H1 (cell line): ENCODE data around the gene GINS2. TPM values are rescaled to one million over a fixed set of nuclear protein-coding genes. Genes with fewer than 3 reads are reported as not detected.

Experiments used
- CTCF ChIA-PET: fragments of 300-600 bp; sonication (Branson Sonifier 250); formaldehyde crosslinking; loops from one replicate; lab custom pipeline; 2021; ENCODE audit not compliant: partially characterized antibody; lab: Charles Lee
- POLR2A ChIA-PET: fragments of 300-600 bp; sonication (Branson Sonifier 250); formaldehyde crosslinking; loops from one replicate; lab custom pipeline; 2021; ENCODE audit warnings: inconsistent platforms; ENCODE audit not compliant: partially characterized antibody; lab: Charles Lee
- DNase-seq, 2 experiments: peaks; one replicate each; pipeline versions ENCODE4 v3.0.0 to v3.0.0-alpha.2; 2010 to 2022; ENCODE audit warnings: low spot score in 2 of 2, low read depth in 1 of 2, mixed read lengths in 1 of 2
- FAIRE-seq: peaks from 2 replicates; lab custom pipeline; 2011; peaks lifted over from hg19 to GRCh38; lab: Jason Lieb, UNC
- H2AFZ ChIP-seq: 2 replicates; pipeline ENCODE4 v1.8.1; 2012; ENCODE audit warnings: low read length, inconsistent platforms
- H2AK5ac ChIP-seq: 2 replicates; pipeline ENCODE4 v1.6.1; 2013; ENCODE audit warnings: low read depth, low read length
- H2BK120ac ChIP-seq: replicated peaks from 2 replicates; pipeline ENCODE3; 2013; ENCODE audit warnings: low read depth, low read length, inconsistent platforms
- H2BK12ac ChIP-seq: 2 replicates; pipeline ENCODE4 v1.6.1; 2013; ENCODE audit warnings: low read depth, low read length
- H2BK15ac ChIP-seq: 2 replicates; pipeline ENCODE4 v1.6.1; 2013; ENCODE audit warnings: low read length
- H2BK20ac ChIP-seq: 2 replicates; pipeline ENCODE4 v1.6.1; 2013; ENCODE audit warnings: low read length
- H2BK5ac ChIP-seq: 2 replicates; pipeline ENCODE4 v1.6.1; 2013; ENCODE audit warnings: low read depth, low read length
- H3K14ac ChIP-seq: 2 replicates; pipeline ENCODE4 v1.6.1; 2013; ENCODE audit warnings: inconsistent platforms; ENCODE audit not compliant: insufficient read length
- H3K18ac ChIP-seq: 2 replicates; pipeline ENCODE4 v1.6.1; 2013; ENCODE audit warnings: low read length; ENCODE audit errors: extremely low read depth
- H3K23ac ChIP-seq: 2 replicates; pipeline ENCODE4 v1.6.1; 2013; ENCODE audit warnings: inconsistent platforms; ENCODE audit not compliant: insufficient read length
- H3K23me2 ChIP-seq: 2 replicates; pipeline ENCODE4 v1.6.1; 2013; ENCODE audit warnings: low read depth, low read length
- H3K27ac ChIP-seq: 2 replicates; pipeline ENCODE4 v1.6.1; 2011; ENCODE audit warnings: low read depth, low read length, inconsistent platforms
- H3K27me3 ChIP-seq, 4 experiments: replicated peaks in 1 of 4; 1 replicate in 1 of 4; 2 replicates in 3 of 4; pipeline versions ENCODE4 v1.6.1 to v1.8.1; 2011 to 2013; ENCODE audit warnings: low read length in 3 of 4, mild to moderate bottlenecking in 3 of 4, inconsistent platforms in 2 of 4, mixed read lengths in 2 of 4, moderate library complexity in 1 of 4; ENCODE audit not compliant: control insufficient read depth in 3 of 4, insufficient read depth in 3 of 4; ENCODE audit errors: extremely low read depth in 1 of 4
- H3K36me3 ChIP-seq, 4 experiments: 2 replicates each; pipeline versions ENCODE4 v1.6.1 to v1.8.1; 2011 to 2013; ENCODE audit warnings: mild to moderate bottlenecking in 4 of 4, low read length in 3 of 4, moderate library complexity in 2 of 4, control low read depth in 1 of 4, inconsistent platforms in 1 of 4; ENCODE audit not compliant: insufficient read depth in 4 of 4, control insufficient read depth in 2 of 4
- H3K4ac ChIP-seq: replicated peaks from 2 replicates; pipeline ENCODE3; 2013; ENCODE audit warnings: low read length, low read depth, mixed read lengths, inconsistent platforms; ENCODE audit not compliant: insufficient read length
- H3K4me1 ChIP-seq, 4 experiments: replicated peaks in 1 of 4; 1 replicate in 1 of 4; 2 replicates in 3 of 4; pipeline versions ENCODE4 v1.6.1 to v1.8.1; 2011 to 2013; ENCODE audit warnings: low read length in 3 of 4, inconsistent platforms in 2 of 4, mixed read lengths in 1 of 4; ENCODE audit not compliant: insufficient read depth in 4 of 4, control insufficient read depth in 3 of 4
- H3K4me2 ChIP-seq, 2 experiments: 2 replicates each; pipeline versions ENCODE4 v1.6.1 to v1.8.1; 2011 to 2013; ENCODE audit warnings: low read depth in 2 of 2, low read length in 2 of 2, control low read depth in 1 of 2, inconsistent platforms in 1 of 2, mild to moderate bottlenecking in 1 of 2; ENCODE audit not compliant: insufficient read depth in 1 of 2
- H3K4me3 ChIP-seq, 4 experiments: fragments of 200-600, 300-600 bp in 1 of 4; sonication (generic), shearing (Covaris generic), sonication (Bioruptor Twin) in 1 of 4; 2 replicates each; pipeline versions ENCODE4 v1.5.1 to v1.8.1; 2011 to 2016; ENCODE audit warnings: low read length in 4 of 4, low read depth in 3 of 4, control low read depth in 2 of 4, inconsistent platforms in 2 of 4, mild to moderate bottlenecking in 2 of 4, mixed read lengths in 1 of 4, moderate library complexity in 1 of 4; ENCODE audit not compliant: insufficient read depth in 2 of 4; ENCODE audit errors: extremely low read depth in 1 of 4
- H3K56ac ChIP-seq: replicated peaks from 2 replicates; pipeline ENCODE3; 2013; ENCODE audit warnings: low read depth, mild to moderate bottlenecking, mixed read lengths, low read length, inconsistent platforms; ENCODE audit not compliant: insufficient read length
- H3K79me1 ChIP-seq: 2 replicates; pipeline ENCODE4 v1.6.1; 2013; ENCODE audit warnings: low read depth, low read length, control low read depth
- H3K79me2 ChIP-seq, 2 experiments: 2 replicates each; pipeline versions ENCODE4 v1.6.1 to v1.8.1; 2012 to 2013; ENCODE audit warnings: low read length in 2 of 2, mild to moderate bottlenecking in 2 of 2, inconsistent platforms in 1 of 2; ENCODE audit not compliant: insufficient read depth in 2 of 2, control insufficient read depth in 1 of 2
- H3K9ac ChIP-seq, 4 experiments: replicated peaks in 1 of 4; 1 replicate in 1 of 4; 2 replicates in 3 of 4; pipeline versions ENCODE4 v1.6.1 to v1.8.1; 2011 to 2013; ENCODE audit warnings: low read depth in 3 of 4, low read length in 3 of 4, control low read depth in 2 of 4, mild to moderate bottlenecking in 2 of 4, moderate library complexity in 2 of 4, inconsistent platforms in 1 of 4; ENCODE audit errors: extremely low read depth in 1 of 4
- H3K9me3 ChIP-seq, 2 experiments: 2 replicates each; pipeline versions ENCODE4 v1.6.1 to v1.8.1; 2012 to 2013; ENCODE audit warnings: mild to moderate bottlenecking in 2 of 2, moderate library complexity in 2 of 2, control low read depth in 1 of 2, inconsistent platforms in 1 of 2, low read depth in 1 of 2, low read length in 1 of 2, mixed read lengths in 1 of 2; ENCODE audit not compliant: insufficient read depth in 2 of 2
- H4K20me1 ChIP-seq, 2 experiments: replicated peaks in 1 of 2; 2 replicates each; pipeline versions ENCODE3 to v1.8.1; 2011 to 2013; ENCODE audit warnings: inconsistent platforms in 2 of 2, low read length in 2 of 2, mild to moderate bottlenecking in 1 of 2; ENCODE audit not compliant: insufficient read depth in 2 of 2, control insufficient read depth in 1 of 2
- H4K5ac ChIP-seq: 2 replicates; pipeline ENCODE4 v1.6.1; 2013; ENCODE audit warnings: low read length, low read depth, mixed read lengths, inconsistent platforms; ENCODE audit not compliant: insufficient read length
- H4K8ac ChIP-seq: 2 replicates; pipeline ENCODE4 v1.8.0; 2013; ENCODE audit warnings: mild to moderate bottlenecking, moderate library complexity, low read length, inconsistent platforms; ENCODE audit not compliant: insufficient read depth; ENCODE audit errors: extremely low read depth
- H4K91ac ChIP-seq: replicated peaks from 2 replicates; pipeline ENCODE3; 2013; ENCODE audit warnings: low read length, mixed read lengths, inconsistent platforms; ENCODE audit not compliant: insufficient read length
- ATF2 ChIP-seq: IDR thresholded peaks from 2 replicates; pipeline ENCODE4 v1.6.1; 2012; ENCODE audit warnings: low read length, inconsistent platforms
- SP2 ChIP-seq: IDR thresholded peaks from 2 replicates; pipeline ENCODE4 v1.6.1; 2012; ENCODE audit warnings: mild to moderate bottlenecking, low read length, inconsistent platforms
- WGBS, 2 experiments: shearing (Covaris generic) in 1 of 2; methylation state at CpG; one replicate each; pipeline versions ENCODE4 v1.1.6 to v1.1.7; 2013 to 2015; ENCODE audit warnings: low lambda C conversion rate in 2 of 2, mixed read lengths in 2 of 2, inconsistent platforms in 1 of 2, low coverage in 1 of 2, missing lambda C conversion rate in 1 of 2; ENCODE audit not compliant: insufficient replicate concordance in 2 of 2, insufficient coverage in 1 of 2, insufficient read length in 1 of 2; ENCODE audit errors: extremely low coverage in 1 of 2, missing lambda C conversion rate in 1 of 2; 5-methylcytosine and 5-hydroxymethylcytosine counted together
- polyA plus RNA-seq, 7 experiments: library from polyadenylated mRNA; depleted of rRNA in 3 of 7; stranded (reverse) in 5 of 7; unstranded in 2 of 7; fragments of >200 nt in 5 of 7; fragments of 200-250 nt in 2 of 7; gene quantifications; 1 replicate in 5 of 7; 2 replicates in 1 of 7; 4 replicates in 1 of 7; pipeline versions ENCODE4 v1.2.1 to v1.2.3, GENCODE V29; 2011 to 2013; ENCODE audit warnings: missing spikeins in 2 of 7, mixed read lengths in 2 of 7
- total RNA-seq: library from RNA; stranded (reverse); fragmentation: NEBNext Ultra II Directional; extraction: Animal tissue kit (Norgen Biotek cat#: 25700); gene quantifications from 2 replicates; pipeline ENCODE4 v1.2.1, GENCODE V29; 2021

GINS2 gene
- total and polyA plus RNA-seq, 2 of the 8 experiments (the other 6 are each of a cell fraction or from before 2014, with no cell fraction given): 29.4 to 59.1 TPM

GRCh38 chr16:85665929-85666328, 22.8 kb downstream of the GINS2 start:
- no peak overlapping the region for H3K9ac ChIP-seq
- no peak overlapping the region for H2BK15ac ChIP-seq
- no peak overlapping the region for H3K14ac ChIP-seq
- peaks cover 3% of the 10 kb centered on the region for H3K79me1 ChIP-seq
- no peak overlapping the region for H3K56ac ChIP-seq
- no peak overlapping the region for H3K27ac ChIP-seq
- H3K27me3 ChIP-seq: no peaks in the 10 kb centered on the region
- no peaks in the 10 kb centered on the region for H3K4me1 ChIP-seq
- no peak overlapping the region for H2BK20ac ChIP-seq
- H3K23ac ChIP-seq: no peak overlapping the region
- H2BK12ac ChIP-seq: no peak overlapping the region
- H3K9me3 ChIP-seq: no peaks in the 10 kb centered on the region
- no peak overlapping the region for H3K4me2 ChIP-seq
- no peak overlapping the region for H3K18ac ChIP-seq
- no peak overlapping the region for H2AK5ac ChIP-seq
- H3K79me2 ChIP-seq: no peaks in the 10 kb centered on the region
- H3K23me2 ChIP-seq: no peaks in the 10 kb centered on the region
- no peak overlapping the region for H4K5ac ChIP-seq
- H2BK120ac ChIP-seq: no peak overlapping the region
- peaks cover 10 to 34% of the 10 kb centered on the region in 2 experiments for H4K20me1 ChIP-seq
- CTCF ChIA-PET: interaction anchor here (1.1 to 16.9 kb wide), 3 partner anchors 8 to 53 kb away, joined by 3 to 248 read pairs (median 8); no protein-coding TSS in a partner anchor
- no peak overlapping the region; the same call in 1 of the 2 replicates for H2BK5ac ChIP-seq
- DNase-seq (no peak), FAIRE-seq (no peak)
- no peak overlapping the region for H4K91ac ChIP-seq
- H2AFZ ChIP-seq: no peak overlapping the region
- no peak overlapping the region for H3K4ac ChIP-seq
- no peak overlapping the region for H3K4me3 ChIP-seq
- WGBS, 2 experiments: 84% methylated on average over 13 of the region's 13 CpGs; no CpG with 5 or more reads in 1 of the 2 experiments
- peaks cover 51 to 98% (median 80%) of the 10 kb centered on the region in 4 experiments for H3K36me3 ChIP-seq
- POLR2A ChIA-PET: interaction anchor here (1.3 to 2.9 kb wide), 3 partner anchors 8 to 15 kb away, joined by 4 to 10 read pairs (median 5); no protein-coding TSS in a partner anchor
- H4K8ac ChIP-seq: no peak overlapping the region
- no peak for TF ChIP-seq ATF2
- TF ChIP-seq SP2: no peak
